Effector CD4-positive, alpha-beta T cell (primary cell): ENCODE measurements around the gene ABCG2.
"Not testable (repeated sequence)": the region's sequence is repeated elsewhere in the genome, so short reads cannot be mapped to it uniquely, and the experiment has no call there.

Experiments used
- DNase-seq: peaks from one replicate; pipeline ENCODE4 v3.0.0-alpha.2; 2020

Gene ABCG2

DNA sequence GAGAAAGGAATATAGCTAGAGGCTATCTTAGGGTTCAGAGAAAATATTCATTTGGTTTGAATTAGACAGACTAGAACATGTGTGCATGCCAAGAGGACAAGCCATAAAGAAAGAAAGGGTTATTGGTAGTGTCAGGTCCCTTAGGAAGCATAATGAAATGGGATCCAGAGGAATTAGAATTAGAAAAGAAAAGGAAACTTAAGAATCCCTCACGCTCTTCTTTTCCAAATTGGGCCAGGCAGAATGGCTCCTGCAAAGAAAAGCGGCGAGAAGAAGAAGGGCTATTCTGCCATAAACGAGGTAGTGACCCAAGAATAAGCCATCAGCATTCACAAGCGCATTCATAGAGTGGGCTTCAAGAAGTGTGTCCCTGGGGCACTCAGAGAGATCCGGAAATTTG is 4.9 kb upstream of the ABCG2 start:
- no peak for DNase-seq

DNA sequence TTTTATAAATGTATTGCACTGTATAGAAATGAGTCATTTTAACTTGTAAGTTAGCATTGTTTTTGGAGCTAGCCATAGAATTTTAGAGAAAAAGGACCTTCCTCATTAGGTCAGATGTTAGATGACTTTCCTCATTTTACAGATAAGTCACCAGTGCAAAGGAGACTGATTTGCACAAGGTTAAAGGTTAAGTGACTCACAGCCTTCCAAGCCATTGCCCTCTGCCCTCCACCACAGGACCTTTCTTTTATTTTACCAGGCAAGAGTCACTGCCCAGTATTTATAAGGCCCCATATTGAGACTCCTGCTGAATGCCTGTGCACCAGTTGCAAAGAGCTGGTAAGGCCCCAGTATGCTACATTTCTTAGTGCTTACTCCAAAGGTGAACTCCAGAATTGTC is 4.2 kb upstream of the ABCG2 start:
- DNase-seq = no peak

DNA sequence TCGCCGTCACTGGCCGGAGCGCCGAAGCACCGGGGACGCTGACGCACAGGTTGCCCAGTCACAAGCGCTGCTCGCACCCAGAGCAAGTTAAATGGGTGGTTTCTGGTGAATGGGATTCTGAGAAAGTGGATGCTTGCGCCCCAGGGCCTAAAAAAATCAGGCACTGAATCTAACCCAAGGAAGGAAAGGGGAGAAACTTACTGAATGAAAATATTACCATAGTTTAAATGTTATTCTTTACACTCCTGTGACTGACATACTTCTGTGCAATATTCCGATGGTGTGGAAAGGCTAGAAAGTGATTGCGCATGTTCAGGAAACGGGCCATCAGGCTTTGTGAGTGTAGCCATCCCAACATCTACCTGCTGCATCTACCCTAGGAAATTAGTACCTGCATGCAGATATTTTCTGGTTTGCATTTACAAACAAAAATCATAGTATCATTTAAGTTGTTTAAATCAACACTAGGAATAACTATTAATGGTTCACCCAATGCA is 838 bp upstream of the ABCG2 start:
- DNase-seq = no peak

DNA sequence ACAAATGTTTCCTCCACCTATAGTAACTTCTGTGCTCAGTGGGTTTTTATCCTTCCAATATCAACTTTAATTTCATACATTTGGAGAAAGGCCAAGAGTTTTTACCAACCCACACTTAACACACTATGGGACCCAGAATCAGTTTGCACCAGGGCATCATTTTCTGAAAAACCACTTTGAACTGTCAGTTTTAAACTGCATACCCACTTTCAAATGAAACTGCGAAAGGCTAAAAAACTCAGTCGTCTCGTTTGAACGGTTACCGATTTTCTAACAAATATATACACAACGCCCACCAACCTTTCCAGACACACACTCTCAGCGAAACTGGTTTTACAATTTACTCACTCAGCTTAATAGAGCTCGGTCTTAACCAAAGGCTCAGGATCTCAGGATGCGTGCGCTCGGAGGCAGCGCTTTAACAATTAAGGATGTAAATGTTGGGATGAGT is 376 bp downstream of the ABCG2 start:
- no peak for DNase-seq

DNA sequence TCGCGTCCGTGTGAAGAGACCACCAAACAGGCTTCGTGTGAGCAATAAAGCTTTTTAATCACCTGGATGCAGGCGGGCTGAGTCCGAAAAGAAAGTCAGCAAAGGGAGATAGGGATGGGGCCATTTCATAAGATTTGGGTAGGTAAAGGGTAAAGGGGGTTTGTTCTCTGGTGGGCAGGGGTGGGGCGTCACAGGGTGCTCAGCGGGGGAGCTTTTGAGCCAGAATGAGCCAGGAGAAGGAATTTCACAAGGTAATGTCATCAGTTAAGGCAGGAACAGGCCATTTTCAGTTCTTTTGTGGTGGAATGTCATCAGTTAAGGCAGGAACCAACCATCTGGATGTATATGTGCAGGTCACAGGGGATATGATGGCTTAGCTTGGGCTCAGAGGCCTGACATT is 6.1 kb downstream of the ABCG2 start:
- not testable (repeated sequence) for DNase-seq

DNA sequence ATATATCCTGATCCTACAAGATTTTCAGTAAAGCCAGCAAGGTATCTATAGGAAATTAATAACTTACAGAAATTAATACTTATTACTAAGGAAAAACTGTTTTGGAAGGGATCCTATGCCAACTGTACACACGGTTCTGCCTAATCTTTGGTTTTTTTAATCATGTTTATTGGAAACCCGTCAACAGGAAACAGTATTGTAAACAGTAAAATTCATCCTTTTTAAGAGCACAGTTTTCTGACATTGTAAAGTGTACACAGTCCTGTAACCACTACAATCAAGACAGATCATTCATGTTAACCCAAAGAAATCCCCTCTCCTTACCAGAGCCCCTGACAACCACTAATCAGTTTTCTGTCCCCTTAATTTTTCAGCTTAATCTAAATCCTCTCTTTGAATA is 9.9 kb downstream of the ABCG2 start:
- no peak for DNase-seq

DNA sequence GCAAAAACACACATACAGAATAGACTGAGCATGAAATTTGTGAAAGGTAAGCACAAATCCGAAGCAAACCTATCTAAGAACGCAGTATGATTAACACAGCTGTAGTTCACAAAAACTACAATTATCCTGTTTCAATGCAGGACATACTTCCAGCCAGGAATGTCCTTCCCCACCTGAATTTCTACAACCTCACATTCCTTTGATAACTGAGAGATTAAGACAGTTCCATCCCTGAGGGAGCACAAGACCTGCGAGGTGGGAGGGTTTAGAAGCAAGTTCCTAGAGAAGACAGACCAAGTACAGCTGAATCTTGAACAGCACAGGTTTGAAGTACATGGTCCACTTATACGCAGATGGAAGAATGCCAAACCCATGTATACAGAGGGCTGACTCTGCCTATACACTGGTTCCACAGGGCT is 10.6 kb downstream of the ABCG2 start:
- DNase-seq = no peak

DNA sequence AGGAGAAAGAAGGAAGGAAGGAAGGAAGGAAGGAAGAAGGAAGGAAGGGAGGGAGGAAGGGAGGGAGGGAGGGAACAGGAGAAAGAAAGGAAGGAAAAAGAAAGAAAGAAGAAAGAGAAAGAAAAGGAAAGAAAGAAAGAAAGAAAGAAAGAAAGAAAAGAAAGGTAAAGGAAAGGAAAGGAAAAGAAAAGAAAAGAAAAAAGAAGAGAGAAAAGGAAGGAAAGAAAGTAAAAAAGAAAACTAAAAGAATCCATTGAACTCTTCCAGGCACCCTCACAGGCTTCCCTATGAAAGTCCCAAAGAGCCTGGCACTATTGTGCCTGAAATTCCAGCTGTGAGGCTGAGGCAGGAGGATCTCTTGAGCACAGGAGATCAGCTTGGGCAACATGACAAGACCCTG is 11.5 kb downstream of the ABCG2 start:
- DNase-seq = no peak

DNA sequence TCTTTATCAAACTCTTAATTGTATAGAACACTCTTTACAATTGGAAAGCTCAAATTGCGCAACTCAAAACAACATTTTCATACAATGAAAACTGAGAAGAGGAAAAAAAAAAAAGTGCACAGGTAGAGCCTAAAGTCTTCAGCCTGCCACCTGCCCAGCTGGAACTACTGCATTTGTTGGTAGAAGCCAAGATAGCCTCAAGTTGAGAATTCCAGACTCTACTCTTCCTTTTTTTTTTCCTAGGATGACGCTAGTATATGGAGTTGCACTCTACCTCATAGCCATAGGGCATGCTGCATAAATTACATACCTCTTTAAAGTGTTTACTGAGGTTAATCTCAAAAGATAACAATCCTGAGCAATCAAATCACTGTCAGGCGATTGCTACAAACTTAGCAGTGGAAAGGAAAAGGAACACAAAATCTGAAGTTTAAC is 13.6 kb downstream of the ABCG2 start:
- no peak for DNase-seq

DNA sequence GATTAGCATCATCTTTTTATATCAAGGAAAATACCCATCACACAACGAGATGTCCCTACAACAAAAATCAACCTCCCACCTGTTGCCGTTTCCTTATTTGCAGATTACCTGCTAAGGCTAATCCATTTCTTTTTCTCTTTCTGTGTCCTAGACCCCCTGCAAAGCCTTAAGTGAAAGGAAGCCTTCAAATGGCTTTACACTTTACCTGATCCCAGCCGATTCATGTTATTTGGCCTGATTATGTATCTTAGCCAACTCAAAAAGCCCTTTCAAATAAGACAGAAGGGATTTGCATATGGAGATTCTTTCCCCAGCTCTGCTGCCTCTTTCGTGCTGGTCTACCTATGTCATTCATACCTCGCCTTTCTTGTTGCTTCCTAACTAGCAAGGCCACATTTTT is 14.4 kb downstream of the ABCG2 start:
- no peak for DNase-seq

DNA sequence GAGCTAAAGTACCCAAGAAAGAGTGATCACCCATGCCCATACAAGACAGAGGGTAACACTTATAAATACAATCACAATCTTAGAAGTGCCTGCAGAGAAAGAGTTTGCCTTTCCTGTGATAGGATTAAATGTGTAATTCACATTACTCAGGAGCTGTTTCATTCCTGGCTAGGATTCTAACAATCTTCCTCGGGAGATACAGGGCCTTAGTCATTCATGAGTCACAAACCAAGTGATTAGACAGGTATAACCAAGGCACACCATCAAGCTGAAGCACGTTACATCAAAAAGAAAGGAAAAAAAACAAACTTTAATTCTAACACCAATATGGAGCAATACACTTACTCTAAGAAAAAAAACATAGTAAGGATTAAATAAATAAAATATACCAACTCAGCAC is 14.9 kb downstream of the ABCG2 start:
- DNase-seq = no peak

DNA sequence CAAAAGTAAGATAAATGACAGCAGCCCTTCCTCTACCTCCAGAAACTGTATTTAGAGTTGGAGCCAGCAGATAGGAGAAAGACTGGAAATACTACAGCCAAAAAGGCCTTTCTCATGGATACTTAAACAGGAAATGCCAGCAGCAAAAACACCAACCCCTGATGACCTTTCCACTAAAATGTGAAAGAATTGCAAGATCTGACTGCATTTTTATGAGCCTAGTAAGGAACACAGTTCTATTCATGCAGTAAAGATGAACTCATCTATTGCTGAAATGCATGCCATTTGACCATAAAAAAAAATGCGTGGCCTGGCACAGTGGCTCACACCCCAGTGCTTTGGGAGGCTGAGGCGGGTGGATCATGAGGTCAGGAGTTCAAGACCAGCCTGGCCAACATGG is 19.9 kb downstream of the ABCG2 start:
- DNase-seq = no peak

DNA sequence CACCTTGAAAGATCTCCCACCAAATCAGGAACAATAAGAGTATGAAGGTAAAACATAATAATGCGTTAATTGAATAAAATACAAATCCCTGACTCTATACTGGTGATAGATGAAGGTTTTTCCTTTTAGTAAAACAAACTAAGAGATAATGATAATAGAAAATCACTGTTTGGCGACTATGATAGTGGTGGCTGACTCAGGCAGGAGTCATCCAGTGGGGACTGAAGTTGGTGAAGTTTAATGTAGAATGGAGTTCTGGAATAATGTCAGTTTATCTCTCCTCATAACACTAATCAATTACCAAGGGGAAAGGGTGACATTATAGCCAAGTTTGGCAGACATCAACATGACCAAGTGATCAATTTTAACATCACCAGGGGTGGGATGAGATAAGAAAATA is 21.3 kb downstream of the ABCG2 start:
- no peak for DNase-seq

DNA sequence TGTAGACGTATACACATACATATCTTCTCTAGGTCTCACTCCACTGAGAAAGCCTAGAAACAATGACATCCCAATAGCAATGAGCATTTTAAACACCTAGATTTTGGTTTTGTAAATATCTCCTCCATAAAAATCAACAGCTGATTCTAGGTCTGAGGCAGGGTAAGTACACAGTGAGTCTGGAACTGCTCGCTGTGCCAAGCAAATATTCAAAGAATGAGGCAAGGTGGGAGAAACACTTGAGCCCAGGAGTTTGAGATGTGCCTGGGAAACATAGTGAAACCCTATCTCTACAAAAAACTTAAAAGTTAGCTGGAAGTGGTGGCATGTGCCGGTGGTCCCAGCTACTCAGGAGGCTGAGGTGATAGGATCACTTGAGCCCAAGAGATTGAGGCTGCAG is 22.2 kb downstream of the ABCG2 start:
- DNase-seq = no peak

DNA sequence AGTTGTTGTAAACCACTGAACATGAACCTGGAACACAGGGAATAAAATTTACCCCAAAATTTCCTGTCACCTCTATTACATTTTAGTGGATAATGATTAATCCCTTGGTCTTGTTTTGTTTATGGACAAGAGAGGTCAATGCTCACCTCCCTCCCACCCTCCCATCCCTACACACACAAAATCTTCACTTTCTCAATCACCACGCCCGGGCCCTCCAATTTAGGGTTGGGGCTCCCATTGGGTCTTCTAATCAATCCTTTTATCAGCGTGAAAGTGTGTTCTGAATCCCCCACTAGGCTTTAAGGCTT is 23.1 kb downstream of the ABCG2 start:
- DNase-seq = no peak

DNA sequence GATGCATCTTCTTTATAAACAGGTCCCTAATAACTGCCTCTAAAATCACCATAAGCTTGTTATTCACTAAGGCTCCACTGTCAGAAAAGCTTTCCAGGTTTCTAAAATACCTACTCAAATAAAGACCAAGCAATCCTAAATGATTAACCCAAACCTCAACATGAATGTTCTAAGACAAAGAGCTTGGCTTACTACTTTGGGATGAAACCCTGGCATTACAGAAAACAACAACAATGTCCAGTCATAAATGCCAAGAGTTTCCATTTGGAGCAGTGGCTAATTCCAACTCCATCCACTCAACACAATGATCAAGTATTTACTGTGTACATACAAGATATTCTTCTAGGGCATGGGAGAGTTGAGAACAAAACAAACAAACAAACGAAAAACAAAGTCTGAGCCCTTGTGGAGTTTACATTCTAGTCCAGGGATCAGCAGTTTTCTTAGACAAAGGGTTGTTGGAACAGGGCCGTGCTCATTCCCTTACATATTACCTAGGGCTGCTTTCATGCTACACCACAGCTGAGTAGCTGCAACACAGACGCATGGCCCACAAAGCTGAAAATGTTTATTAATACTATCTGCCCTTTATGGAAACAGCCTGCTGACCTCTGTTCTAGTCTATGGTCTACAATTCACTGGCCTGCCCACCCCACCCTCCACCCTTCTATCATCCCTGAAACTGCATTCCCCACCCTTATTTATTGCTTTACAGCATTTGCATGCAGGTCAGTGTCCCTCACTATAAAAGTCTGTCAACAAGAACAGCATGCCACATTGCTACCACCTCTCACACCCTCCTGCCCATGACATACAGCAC is 23.7 kb downstream of the ABCG2 start:
- no peak for DNase-seq

DNA sequence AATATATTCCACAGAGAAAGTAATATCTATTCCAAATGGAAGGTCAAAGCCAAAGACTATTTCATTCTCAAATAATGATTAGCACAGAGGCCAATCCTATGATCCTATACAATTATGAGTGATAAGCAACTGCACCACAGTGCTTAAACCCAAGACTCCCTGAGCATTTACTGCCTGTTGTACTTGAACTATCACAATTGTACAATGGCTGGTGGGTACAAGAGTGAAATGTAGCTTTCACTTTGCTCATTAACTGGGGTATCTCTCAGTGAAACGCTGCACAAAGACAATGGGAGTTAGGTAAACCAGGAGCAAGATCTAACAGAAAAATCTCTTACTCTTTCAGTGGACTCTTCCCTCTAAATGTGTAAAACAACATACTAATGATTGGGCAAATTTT is 24.3 kb downstream of the ABCG2 start:
- no peak for DNase-seq

DNA sequence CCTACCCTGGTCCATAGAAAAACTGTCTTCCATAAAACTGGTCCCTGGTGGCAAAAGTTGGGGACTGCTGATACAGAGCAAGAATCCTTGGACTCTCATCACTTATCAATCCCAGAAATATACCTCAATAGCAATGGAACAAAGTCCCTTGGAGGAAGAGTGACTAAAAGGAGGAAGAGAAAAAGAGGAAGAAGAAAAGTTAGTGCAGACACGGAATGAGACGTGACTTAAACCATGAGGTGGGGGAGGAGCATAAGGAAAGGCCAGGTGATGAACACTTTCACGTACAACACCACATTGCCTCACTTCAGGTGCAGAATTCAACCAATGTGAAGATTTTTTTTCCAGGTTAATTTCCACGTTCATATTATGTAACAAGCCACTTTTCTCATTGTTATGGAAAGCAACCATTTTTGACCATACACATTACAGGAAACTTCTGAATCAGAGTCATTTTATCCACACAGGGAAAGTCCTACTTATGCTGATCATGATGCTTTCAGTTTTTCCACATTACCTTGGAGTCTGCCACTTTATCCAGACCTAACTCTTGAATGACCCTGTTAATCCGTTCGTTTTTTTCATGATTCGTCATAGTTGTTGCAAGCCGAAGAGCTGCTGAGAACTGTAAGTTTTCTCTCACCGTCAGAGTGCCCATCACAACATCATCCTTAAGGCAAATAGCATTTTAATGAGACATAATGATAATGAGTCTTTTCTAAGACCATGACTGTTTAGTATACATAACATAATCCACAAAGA is 27.7 kb downstream of the ABCG2 start:
- DNase-seq = no peak

DNA sequence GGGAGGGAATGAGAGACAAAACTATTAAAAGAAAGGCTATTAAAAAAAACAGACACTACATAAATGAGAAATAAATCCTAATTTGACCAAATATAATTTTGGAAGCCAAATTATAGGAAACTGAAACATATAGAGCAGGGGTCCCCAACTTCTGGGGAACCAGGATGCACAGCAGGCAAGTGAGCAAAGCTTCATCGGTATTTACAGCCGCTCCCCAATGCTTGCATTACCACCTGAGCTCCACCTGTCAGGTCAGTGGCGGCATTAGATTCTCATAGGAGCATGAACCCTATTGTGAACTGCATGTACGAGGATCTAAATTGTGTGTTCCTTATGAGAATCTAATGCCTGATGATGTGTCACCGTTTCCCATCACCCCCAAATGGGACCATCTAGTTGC is 28.4 kb downstream of the ABCG2 start:
- DNase-seq = no peak

DNA sequence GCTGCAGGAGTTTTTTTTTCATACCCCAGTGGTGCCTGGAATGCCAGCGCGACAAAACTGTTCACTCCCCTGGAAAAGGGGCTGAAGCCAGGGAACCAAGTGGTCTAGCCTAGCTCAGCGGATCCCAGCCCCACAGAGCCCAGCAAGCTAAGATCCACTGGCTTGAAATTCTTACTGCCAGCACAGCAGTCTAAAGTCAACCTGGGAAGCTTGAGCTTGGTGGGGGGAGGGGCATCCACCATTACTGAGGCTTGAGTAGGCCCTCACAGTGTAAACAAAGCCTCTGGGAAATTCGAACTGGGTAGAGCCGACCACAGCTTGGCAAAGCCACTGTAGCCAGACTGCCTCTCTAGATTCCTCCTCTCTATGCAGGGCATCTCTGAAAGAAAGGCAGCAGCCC is 36.2 kb downstream of the ABCG2 start:
- DNase-seq = not testable (repeated sequence)

DNA sequence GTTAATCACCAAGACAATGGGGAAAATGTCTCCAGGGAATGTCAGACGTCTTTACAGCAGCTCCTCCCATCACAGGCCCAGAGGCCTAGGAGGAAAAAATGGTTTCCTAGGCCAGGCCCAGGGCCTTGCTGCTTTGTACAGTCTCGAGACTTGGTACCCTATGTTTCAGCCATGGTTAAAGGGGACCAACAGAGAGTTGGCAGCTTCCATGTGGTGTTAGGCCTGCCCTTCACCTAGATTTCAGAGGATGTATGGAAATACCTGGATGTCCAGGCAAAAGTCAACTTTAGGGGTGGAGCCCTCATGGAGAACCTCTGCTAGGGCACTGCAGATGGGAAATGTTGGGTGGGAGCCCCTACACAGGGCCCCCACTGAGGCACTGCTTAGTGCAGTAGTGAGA is 38.5 kb downstream of the ABCG2 start:
- DNase-seq = no peak

DNA sequence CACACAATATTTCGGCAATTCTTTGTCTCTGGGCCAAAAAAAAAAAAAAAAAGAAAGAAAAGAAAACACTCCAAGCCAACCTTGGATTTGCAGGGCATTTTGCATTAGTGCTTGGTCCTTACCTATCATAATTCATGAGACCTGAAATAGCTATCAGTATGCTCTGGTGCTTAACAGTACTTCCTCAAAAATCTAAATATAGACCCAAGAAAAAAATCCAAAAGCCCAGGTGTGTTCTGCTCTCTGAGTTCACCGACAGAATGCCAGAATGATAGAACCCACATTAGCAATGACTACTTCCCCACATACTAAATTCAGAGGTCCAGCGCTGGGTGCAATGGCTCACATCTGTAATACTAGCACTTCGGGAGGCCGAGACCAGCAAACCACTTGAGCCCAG is 42.9 kb downstream of the ABCG2 start:
- no peak for DNase-seq

DNA sequence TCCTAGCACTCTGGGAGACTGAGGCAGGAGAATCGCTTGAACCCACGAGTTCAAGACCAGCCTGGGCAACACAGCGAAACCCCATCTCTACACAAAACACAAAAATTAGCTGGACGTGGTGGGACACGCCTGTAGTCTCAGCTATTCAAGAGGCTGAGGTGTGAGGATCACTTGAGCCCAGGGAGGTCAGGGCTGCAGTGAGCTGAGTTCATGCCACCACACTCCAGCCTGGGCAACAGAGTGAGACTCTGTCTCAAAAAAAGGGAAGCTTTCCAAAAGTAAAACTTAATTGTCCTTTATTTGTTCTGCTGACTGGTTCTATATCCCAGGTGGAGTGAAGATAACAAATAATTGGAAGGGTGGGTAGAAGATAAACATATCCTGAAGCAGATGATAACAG is 45.6 kb downstream of the ABCG2 start:
- DNase-seq = no peak

DNA sequence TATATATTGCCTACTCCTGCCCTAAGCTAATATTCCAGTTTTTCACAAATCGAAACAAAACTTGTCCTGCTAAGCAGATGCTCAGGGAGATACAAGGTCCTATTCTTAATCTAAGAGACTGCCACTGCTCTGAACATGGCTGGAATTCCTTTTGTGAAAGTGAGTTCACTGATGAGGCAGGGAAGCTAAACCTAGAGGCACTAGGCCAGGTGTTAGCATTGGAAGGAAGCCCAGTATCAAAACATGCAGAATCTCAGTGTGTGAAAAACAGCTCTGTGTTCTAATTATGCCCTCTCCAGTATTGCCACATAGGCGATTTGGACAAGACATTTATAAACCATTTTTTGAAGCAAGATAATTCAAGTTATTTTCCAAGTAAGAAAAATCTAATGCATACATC is 47.6 kb downstream of the ABCG2 start:
- DNase-seq = no peak
